Measurements from ENCODE around the gene VSIR. TPM values are rescaled to one million over a fixed set of nuclear protein-coding genes. Genes with fewer than 3 reads are reported as not detected.
A peak's percentile ranks its signal among the peaks of the same experiment; 100 is the strongest.

Gene VSIR
- total RNA-seq, 2 experiments from 2014 or later = 86.2 to 91.4 TPM

DNA sequence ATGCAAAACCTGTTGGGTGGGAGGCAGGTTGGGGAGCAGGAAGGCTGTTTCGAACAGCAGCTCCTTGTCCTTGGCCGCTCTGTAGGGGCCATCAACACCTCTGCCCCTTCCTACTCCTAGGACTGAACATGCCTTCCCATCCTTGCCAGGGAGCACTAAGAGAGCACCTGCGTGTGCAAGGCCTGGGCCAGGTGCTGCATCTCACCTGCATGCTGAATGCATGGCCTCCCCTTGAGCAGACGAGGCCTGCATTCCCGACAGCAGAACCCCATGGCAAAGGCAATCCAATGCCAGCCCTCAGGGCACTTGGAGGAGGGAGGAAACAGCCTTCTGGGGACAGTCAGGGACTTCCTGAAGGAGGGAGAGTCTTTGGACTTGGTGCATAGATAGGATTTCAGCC is 11.0 kb downstream of the VSIR start:
- CTCF ChIA-PET = no interaction called here
- peak overlapping the region in 1 of 2 donors; percentile 47 for H3K27ac ChIP-seq (ENCODE audit: low read depth in 1 of 2, low read length in 2 of 2)
- intact Hi-C loops (cut with DNase I, micrococcal nuclease) = no loop called here

DNA sequence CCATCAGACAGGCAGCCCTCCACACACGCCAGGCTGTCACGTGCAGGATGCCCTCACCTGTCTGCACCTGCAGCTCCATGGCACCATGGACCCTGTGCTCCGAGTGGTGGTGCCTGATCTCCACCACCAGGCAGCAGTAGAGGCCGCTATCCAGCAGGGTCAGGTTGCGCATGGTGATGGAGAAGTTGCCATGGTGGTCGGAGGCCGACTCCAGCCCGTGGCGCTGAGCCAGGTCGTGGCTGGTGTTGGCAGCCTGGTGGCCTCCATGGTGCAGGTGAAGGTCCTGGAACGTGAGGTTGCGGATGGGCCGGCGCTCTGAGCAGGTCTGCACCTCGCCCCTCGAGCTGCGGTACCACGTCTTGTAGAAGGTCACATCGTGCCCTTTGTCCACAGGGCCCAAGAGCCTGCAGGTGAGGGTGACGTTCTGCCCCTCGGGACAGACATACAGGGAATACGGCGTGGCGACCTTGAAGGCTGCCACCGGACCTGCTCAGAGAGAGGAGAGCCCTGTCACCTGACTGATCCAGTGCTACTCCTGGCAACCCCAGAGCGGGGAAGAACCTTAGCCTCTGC is 11.7 kb downstream of the VSIR start:
- peaks cover 87% of the 10 kb centered on the region for H3K4me1 Mint-ChIP-seq (ENCODE audit: low read depth)
- ATAC-seq (ENCODE audit: poor library complexity) (no peak), DNase-seq (peak in 1 of 14 experiments; percentile 39)
- Histone ChIP-seq H3K4me1 (ENCODE audit: insufficient read depth, low read length) (peaks cover 93% of the 10 kb centered on the region), H3K4me3 (ENCODE audit: low read length) (no peak overlapping the region), H3K36me3 (ENCODE audit: insufficient read depth, low read length) (peaks cover 84% of the 10 kb centered on the region), H3K27ac (ENCODE audit: low read depth in 1 of 2, low read length in 2 of 2) (peak overlapping the region; percentile 33 to 47), H3K27me3 (ENCODE audit: control insufficient read depth in 1 of 2, insufficient read depth in 2 of 2, low read length in 2 of 2) (no peaks in the 10 kb centered on the region), H3K9me3 (ENCODE audit: control insufficient read depth in 1 of 2, insufficient read depth in 1 of 2, low read length in 2 of 2) (no peaks in the 10 kb centered on the region)
- H3K27me3 Mint-ChIP-seq = no peaks in the 10 kb centered on the region
- H3K36me3 Mint-ChIP-seq (ENCODE audit: low read depth) = peaks cover 95% of the 10 kb centered on the region
- ChIA-PET CTCF (no interaction called here), POLR2A (interaction anchor here (0.7 to 14.6 kb wide), 2 partner anchors 11 to 18 kb away, joined by 3 to 416 read pairs; partner anchors contain the start of gene VSIR)
- H3K27ac Mint-ChIP-seq = peak overlapping the region; percentile 95
- TF ChIP-seq, protein P1, sequence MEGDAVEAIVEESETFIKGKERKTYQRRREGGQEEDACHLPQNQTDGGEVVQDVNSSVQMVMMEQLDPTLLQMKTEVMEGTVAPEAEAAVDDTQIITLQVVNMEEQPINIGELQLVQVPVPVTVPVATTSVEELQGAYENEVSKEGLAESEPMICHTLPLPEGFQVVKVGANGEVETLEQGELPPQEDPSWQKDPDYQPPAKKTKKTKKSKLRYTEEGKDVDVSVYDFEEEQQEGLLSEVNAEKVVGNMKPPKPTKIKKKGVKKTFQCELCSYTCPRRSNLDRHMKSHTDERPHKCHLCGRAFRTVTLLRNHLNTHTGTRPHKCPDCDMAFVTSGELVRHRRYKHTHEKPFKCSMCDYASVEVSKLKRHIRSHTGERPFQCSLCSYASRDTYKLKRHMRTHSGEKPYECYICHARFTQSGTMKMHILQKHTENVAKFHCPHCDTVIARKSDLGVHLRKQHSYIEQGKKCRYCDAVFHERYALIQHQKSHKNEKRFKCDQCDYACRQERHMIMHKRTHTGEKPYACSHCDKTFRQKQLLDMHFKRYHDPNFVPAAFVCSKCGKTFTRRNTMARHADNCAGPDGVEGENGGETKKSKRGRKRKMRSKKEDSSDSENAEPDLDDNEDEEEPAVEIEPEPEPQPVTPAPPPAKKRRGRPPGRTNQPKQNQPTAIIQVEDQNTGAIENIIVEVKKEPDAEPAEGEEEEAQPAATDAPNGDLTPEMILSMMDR (IDR thresholded peaks at IDR 0.05) = no peak
- intact Hi-C loops (cut with DNase I, micrococcal nuclease) = no loop called here
- H3K4me3 Mint-ChIP-seq = peak overlapping the region; percentile 62
- no peaks in the 10 kb centered on the region for H3K9me3 Mint-ChIP-seq

More for the DNA sequence above, 11.0 kb downstream of the VSIR start:
- Histone ChIP-seq H3K9me3 (ENCODE audit: control insufficient read depth in 1 of 2, insufficient read depth in 1 of 2, low read length in 2 of 2) (no peaks in the 10 kb centered on the region), H3K4me3 (ENCODE audit: low read length) (no peak overlapping the region), H3K27me3 (ENCODE audit: control insufficient read depth in 1 of 2, insufficient read depth in 2 of 2, low read length in 2 of 2) (no peaks in the 10 kb centered on the region), H3K36me3 (ENCODE audit: insufficient read depth, low read length) (peaks cover 89% of the 10 kb centered on the region), H3K4me1 (ENCODE audit: insufficient read depth, low read length) (peaks cover 93% of the 10 kb centered on the region)
- peaks cover 95% of the 10 kb centered on the region for H3K36me3 Mint-ChIP-seq (ENCODE audit: low read depth)
- TF ChIP-seq, protein P1 (IDR thresholded peaks at IDR 0.05) = no peak
- POLR2A ChIA-PET = interaction anchor here (1.2 to 14.6 kb wide), 4 partner anchors 10 to 49 kb away, joined by 4 to 416 read pairs (median 12); partner anchors contain the start of gene VSIR
- ATAC-seq (ENCODE audit: poor library complexity) (no peak), DNase-seq (no peak)
- H3K4me1 Mint-ChIP-seq (ENCODE audit: low read depth) = peaks cover 87% of the 10 kb centered on the region
- H3K27me3 Mint-ChIP-seq = no peaks in the 10 kb centered on the region
- no peak overlapping the region for H3K4me3 Mint-ChIP-seq
- H3K9me3 Mint-ChIP-seq = no peaks in the 10 kb centered on the region
- H3K27ac Mint-ChIP-seq = peak overlapping the region; percentile 95

DNA sequence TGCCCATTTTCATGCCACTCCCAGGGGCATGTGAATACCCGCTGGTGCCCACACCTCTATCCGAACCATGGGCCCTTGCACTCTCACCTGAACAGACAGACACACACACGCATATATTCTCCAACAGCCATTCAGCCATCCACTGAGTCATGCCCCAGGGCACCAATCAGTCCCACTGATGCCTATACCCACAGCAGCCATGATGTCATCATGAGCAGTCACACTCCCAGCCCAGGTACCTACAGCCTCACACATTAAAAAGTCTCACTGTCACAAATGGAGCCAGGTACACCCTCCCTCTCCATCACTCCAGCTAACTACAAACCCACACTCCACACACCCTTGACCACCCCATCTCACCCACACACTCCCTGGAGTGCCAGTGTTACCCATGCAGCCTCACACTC is 12.2 kb downstream of the VSIR start:
- ChIA-PET POLR2A (interaction anchor here (0.7 to 14.6 kb wide), 2 partner anchors 12 to 17 kb away, joined by 3 to 416 read pairs; partner anchors contain the start of gene VSIR), CTCF (no interaction called here)
- H3K27ac Mint-ChIP-seq = peak overlapping the region; percentile 95
- peak overlapping the region; percentile 62 for H3K4me3 Mint-ChIP-seq
- H3K27me3 Mint-ChIP-seq = no peaks in the 10 kb centered on the region
- DNase-seq (peak in 3 of 14 experiments; percentile 41 to 73 (median 48)), ATAC-seq (ENCODE audit: poor library complexity) (peak; percentile 44)
- H3K4me1 ChIP-seq (ENCODE audit: insufficient read depth, low read length) = peaks cover 93% of the 10 kb centered on the region
- intact Hi-C loops (cut with DNase I, micrococcal nuclease) = no loop called here
- H3K9me3 ChIP-seq (ENCODE audit: control insufficient read depth in 1 of 2, insufficient read depth in 1 of 2, low read length in 2 of 2) = no peaks in the 10 kb centered on the region
- H3K9me3 Mint-ChIP-seq = no peaks in the 10 kb centered on the region
- peaks cover 87% of the 10 kb centered on the region for H3K4me1 Mint-ChIP-seq (ENCODE audit: low read depth)
- H3K36me3 ChIP-seq (ENCODE audit: insufficient read depth, low read length) = peaks cover 80% of the 10 kb centered on the region
- H3K27me3 ChIP-seq (ENCODE audit: control insufficient read depth in 1 of 2, insufficient read depth in 2 of 2, low read length in 2 of 2) = no peaks in the 10 kb centered on the region
- peaks cover 93% of the 10 kb centered on the region for H3K36me3 Mint-ChIP-seq (ENCODE audit: low read depth)
- no peak overlapping the region for H3K4me3 ChIP-seq (ENCODE audit: low read length)
- peak overlapping the region; percentile 33 to 47 for H3K27ac ChIP-seq (ENCODE audit: low read depth in 1 of 2, low read length in 2 of 2)
- TF ChIP-seq, protein P1 (IDR thresholded peaks at IDR 0.05) = no peak
